ENCODE data around the gene WDR70. TPM values are rescaled to one million over a fixed set of nuclear protein-coding genes. Genes with fewer than 3 reads are reported as not detected.

WDR70 gene
- total RNA-seq, 4 donors from 2014 or later: 30.3 to 33.6 (median 32.6) TPM

- no peak for TF ChIP-seq CTCF (IDR thresholded peaks at IDR 0.05; ENCODE audit: low read depth)
Measured at GRCh38 chr5:37755581-37755980, 376.5 kb downstream of the WDR70 start.

- no peak for TF ChIP-seq CTCF (IDR thresholded peaks at IDR 0.05; ENCODE audit: low read depth)
Measured at GRCh38 chr5:37756248-37756647, 377.1 kb downstream of the WDR70 start.

GRCh38 chr5:37757980-37758582 lies 379.0 kb downstream of the WDR70 start:
- no peak for TF ChIP-seq CTCF (IDR thresholded peaks at IDR 0.05; ENCODE audit: low read depth)

GRCh38 chr5:37767251-37767650 lies 388.1 kb downstream of the WDR70 start:
- no peak for TF ChIP-seq CTCF (IDR thresholded peaks at IDR 0.05; ENCODE audit: low read depth)

GRCh38 chr5:37767961-37768360 lies 388.8 kb downstream of the WDR70 start:
- TF ChIP-seq CTCF (IDR thresholded peaks at IDR 0.05; ENCODE audit: low read depth): no peak

- TF ChIP-seq CTCF (IDR thresholded peaks at IDR 0.05; ENCODE audit: low read depth): no peak
Measured at GRCh38 chr5:37768371-37768770, 389.3 kb downstream of the WDR70 start.

GRCh38 chr5:37769108-37769507 lies 390.0 kb downstream of the WDR70 start:
- TF ChIP-seq CTCF (IDR thresholded peaks at IDR 0.05; ENCODE audit: low read depth): no peak

All from subcutaneous adipose tissue (tissue), 4 donors.